ENCODE data around the gene OR51B4. TPM values are rescaled to one million over a fixed set of nuclear protein-coding genes. Genes with fewer than 3 reads are reported as not detected.

OR51B4 gene
- total and polyA plus RNA-seq, 9 of the 15 experiments (the other 6 are each of a cell fraction or from before 2014, with no cell fraction given), result 17.1 to 64.6 (median 39.9) TPM

- no peak for TF ChIP-seq ETS1 (conservative IDR thresholded peaks at IDR 0.05; ENCODE audit: control insufficient read depth, low read depth, low read length)
- no peak for TF ChIP-seq ZC3H8 (IDR thresholded peaks at IDR 0.05)
- TF ChIP-seq BCLAF1 (IDR thresholded peaks at IDR 0.05; ENCODE audit: borderline replicate concordance in 1 of 2, control insufficient read depth in 1 of 2, low read depth in 2 of 2, low read length in 1 of 2), result no peak
- no peak for TF ChIP-seq KLF10 (CRISPR knock-in tag; IDR thresholded peaks at IDR 0.05)
- TF ChIP-seq SOX6 (IDR thresholded peaks at IDR 0.05), result peak; percentile 7; the same call in 1 of the 2 replicates
- no peak for TF ChIP-seq ZNF511 (CRISPR knock-in tag; IDR thresholded peaks at IDR 0.05)
- TF ChIP-seq RBM34 (IDR thresholded peaks at IDR 0.05; ENCODE audit: borderline replicate concordance, insufficient read depth, low read length), result no peak
- peak; percentile 80 for TF ChIP-seq ZEB2 (IDR thresholded peaks at IDR 0.05)
- TF ChIP-seq, protein P1, sequence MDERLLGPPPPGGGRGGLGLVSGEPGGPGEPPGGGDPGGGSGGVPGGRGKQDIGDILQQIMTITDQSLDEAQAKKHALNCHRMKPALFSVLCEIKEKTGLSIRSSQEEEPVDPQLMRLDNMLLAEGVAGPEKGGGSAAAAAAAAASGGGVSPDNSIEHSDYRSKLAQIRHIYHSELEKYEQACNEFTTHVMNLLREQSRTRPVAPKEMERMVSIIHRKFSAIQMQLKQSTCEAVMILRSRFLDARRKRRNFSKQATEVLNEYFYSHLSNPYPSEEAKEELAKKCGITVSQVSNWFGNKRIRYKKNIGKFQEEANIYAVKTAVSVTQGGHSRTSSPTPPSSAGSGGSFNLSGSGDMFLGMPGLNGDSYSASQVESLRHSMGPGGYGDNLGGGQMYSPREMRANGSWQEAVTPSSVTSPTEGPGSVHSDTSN (CRISPR knock-in tag; IDR thresholded peaks at IDR 0.05; ENCODE audit: low read depth), result no peak
- TF ChIP-seq, protein P1 (tag; conservative IDR thresholded peaks at IDR 0.05; ENCODE audit: low read depth), result peak; percentile 80
- TF ChIP-seq BRD4 (IDR thresholded peaks at IDR 0.05), result no peak
- TF ChIP-seq HLTF (IDR thresholded peaks at IDR 0.05), result 0 out of 2 replicates have a peak, but pooled peaks have one; percentile 28
- TF ChIP-seq, protein P2, sequence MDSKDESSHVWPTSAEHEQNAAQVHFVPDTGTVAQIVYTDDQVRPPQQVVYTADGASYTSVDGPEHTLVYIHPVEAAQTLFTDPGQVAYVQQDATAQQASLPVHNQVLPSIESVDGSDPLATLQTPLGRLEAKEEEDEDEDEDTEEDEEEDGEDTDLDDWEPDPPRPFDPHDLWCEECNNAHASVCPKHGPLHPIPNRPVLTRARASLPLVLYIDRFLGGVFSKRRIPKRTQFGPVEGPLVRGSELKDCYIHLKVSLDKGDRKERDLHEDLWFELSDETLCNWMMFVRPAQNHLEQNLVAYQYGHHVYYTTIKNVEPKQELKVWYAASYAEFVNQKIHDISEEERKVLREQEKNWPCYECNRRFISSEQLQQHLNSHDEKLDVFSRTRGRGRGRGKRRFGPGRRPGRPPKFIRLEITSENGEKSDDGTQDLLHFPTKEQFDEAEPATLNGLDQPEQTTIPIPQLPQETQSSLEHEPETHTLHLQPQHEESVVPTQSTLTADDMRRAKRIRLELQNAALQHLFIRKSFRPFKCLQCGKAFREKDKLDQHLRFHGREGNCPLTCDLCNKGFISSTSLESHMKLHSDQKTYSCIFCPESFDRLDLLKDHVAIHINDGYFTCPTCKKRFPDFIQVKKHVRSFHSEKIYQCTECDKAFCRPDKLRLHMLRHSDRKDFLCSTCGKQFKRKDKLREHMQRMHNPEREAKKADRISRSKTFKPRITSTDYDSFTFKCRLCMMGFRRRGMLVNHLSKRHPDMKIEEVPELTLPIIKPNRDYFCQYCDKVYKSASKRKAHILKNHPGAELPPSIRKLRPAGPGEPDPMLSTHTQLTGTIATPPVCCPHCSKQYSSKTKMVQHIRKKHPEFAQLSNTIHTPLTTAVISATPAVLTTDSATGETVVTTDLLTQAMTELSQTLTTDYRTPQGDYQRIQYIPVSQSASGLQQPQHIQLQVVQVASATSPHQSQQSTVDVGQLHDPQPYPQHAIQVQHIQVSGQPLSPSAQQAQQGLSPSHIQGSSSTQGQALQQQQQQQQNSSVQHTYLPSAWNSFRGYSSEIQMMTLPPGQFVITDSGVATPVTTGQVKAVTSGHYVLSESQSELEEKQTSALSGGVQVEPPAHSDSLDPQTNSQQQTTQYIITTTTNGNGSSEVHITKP (IDR thresholded peaks at IDR 0.05; ENCODE audit: partially characterized antibody), result peak; percentile 10
- no peak for TF ChIP-seq ATF1 (CRISPR knock-in tag; IDR thresholded peaks at IDR 0.05)
- no peak for TF ChIP-seq ATF1 (tag; IDR thresholded peaks at IDR 0.05)
- TF ChIP-seq CREB1 (IDR thresholded peaks at IDR 0.05), result no peak
- no peak for TF ChIP-seq CREB1 (CRISPR knock-in tag; IDR thresholded peaks at IDR 0.05)
- no peak for TF ChIP-seq KDM2B (CRISPR knock-in tag; IDR thresholded peaks at IDR 0.05)
These were observed 34.6 kb downstream of the OR51B4 start (continued) for GRCh38 chr11:5267033-5267563.
